ENCODE results near the gene HTT.

Gene HTT

GRCh38 chr4:3229964-3230363, 155.5 kb downstream of the HTT start:
- Histone ChIP-seq H3K4me1 (ENCODE audit: control insufficient read depth, insufficient read depth, low read length, poor library complexity, severe bottlenecking) (peaks cover 9% of the 10 kb centered on the region), H3K27ac (ENCODE audit: low read depth, low read length, severe bottlenecking) (no peak overlapping the region), H3K4me3 (ENCODE audit: extremely low read depth, insufficient read depth, low read length, poor library complexity, severe bottlenecking) (no peak overlapping the region), H3K36me3 (ENCODE audit: control insufficient read depth, insufficient read depth, low read length) (peaks cover 83% of the 10 kb centered on the region), H3K9me3 (ENCODE audit: control insufficient read depth, low read length) (no peaks in the 10 kb centered on the region)
- 98% methylated on average over 14 to 17 of the region's 17 CpGs for WGBS, 2 experiments (ENCODE audit: insufficient coverage in 2 of 2)

GRCh38 chr4:3231471-3231870, 157.0 kb downstream of the HTT start:
- H3K4me3 ChIP-seq (ENCODE audit: extremely low read depth, insufficient read depth, low read length, poor library complexity, severe bottlenecking), result no peak overlapping the region
- WGBS, 2 experiments (ENCODE audit: insufficient coverage in 2 of 2), result 91 to 95% methylated on average over 8 of the region's 9 CpGs
- peaks cover 9% of the 10 kb centered on the region for H3K4me1 ChIP-seq (ENCODE audit: control insufficient read depth, insufficient read depth, low read length, poor library complexity, severe bottlenecking)
- no peak overlapping the region for H3K27ac ChIP-seq (ENCODE audit: low read depth, low read length, severe bottlenecking)
- H3K9me3 ChIP-seq (ENCODE audit: control insufficient read depth, low read length), result no peaks in the 10 kb centered on the region
- H3K36me3 ChIP-seq (ENCODE audit: control insufficient read depth, insufficient read depth, low read length), result peaks cover 85% of the 10 kb centered on the region

GRCh38 chr4:3232001-3232400, 157.5 kb downstream of the HTT start:
- Histone ChIP-seq H3K27ac (ENCODE audit: low read depth, low read length, severe bottlenecking) (no peak overlapping the region), H3K4me1 (ENCODE audit: control insufficient read depth, insufficient read depth, low read length, poor library complexity, severe bottlenecking) (peaks cover 9% of the 10 kb centered on the region), H3K36me3 (ENCODE audit: control insufficient read depth, insufficient read depth, low read length) (peaks cover 85% of the 10 kb centered on the region), H3K4me3 (ENCODE audit: extremely low read depth, insufficient read depth, low read length, poor library complexity, severe bottlenecking) (no peak overlapping the region), H3K9me3 (ENCODE audit: control insufficient read depth, low read length) (no peaks in the 10 kb centered on the region)
- 95 to 98% methylated on average over 10 to 11 of the region's 16 CpGs for WGBS, 2 experiments (ENCODE audit: insufficient coverage in 2 of 2)

- H3K4me3 ChIP-seq (ENCODE audit: extremely low read depth, insufficient read depth, low read length, poor library complexity, severe bottlenecking), result no peak overlapping the region
- H3K4me1 ChIP-seq (ENCODE audit: control insufficient read depth, insufficient read depth, low read length, poor library complexity, severe bottlenecking), result peaks cover 9% of the 10 kb centered on the region
- WGBS, 2 experiments (ENCODE audit: insufficient coverage in 2 of 2), result 93 to 94% methylated on average over 15 of the region's 15 CpGs
- H3K27ac ChIP-seq (ENCODE audit: low read depth, low read length, severe bottlenecking), result no peak overlapping the region
- no peaks in the 10 kb centered on the region for H3K9me3 ChIP-seq (ENCODE audit: control insufficient read depth, low read length)
- H3K36me3 ChIP-seq (ENCODE audit: control insufficient read depth, insufficient read depth, low read length), result peaks cover 90% of the 10 kb centered on the region
Measured at GRCh38 chr4:3232871-3233271, 158.4 kb downstream of the HTT start.

- H3K27ac ChIP-seq (ENCODE audit: low read depth, low read length, severe bottlenecking), result no peak overlapping the region
- no peak overlapping the region for H3K4me3 ChIP-seq (ENCODE audit: extremely low read depth, insufficient read depth, low read length, poor library complexity, severe bottlenecking)
- H3K9me3 ChIP-seq (ENCODE audit: control insufficient read depth, low read length), result no peaks in the 10 kb centered on the region
- WGBS, 2 experiments (ENCODE audit: insufficient coverage in 2 of 2), result 91 to 93% methylated on average over 15 to 21 of the region's 21 CpGs
- peaks cover 90% of the 10 kb centered on the region for H3K36me3 ChIP-seq (ENCODE audit: control insufficient read depth, insufficient read depth, low read length)
- H3K4me1 ChIP-seq (ENCODE audit: control insufficient read depth, insufficient read depth, low read length, poor library complexity, severe bottlenecking), result peaks cover 9% of the 10 kb centered on the region
Measured at GRCh38 chr4:3233391-3234071, 159.1 kb downstream of the HTT start.

GRCh38 chr4:3234171-3235029, 159.9 kb downstream of the HTT start:
- Histone ChIP-seq H3K4me1 (ENCODE audit: control insufficient read depth, insufficient read depth, low read length, poor library complexity, severe bottlenecking) (peaks cover 9% of the 10 kb centered on the region), H3K9me3 (ENCODE audit: control insufficient read depth, low read length) (no peaks in the 10 kb centered on the region), H3K27ac (ENCODE audit: low read depth, low read length, severe bottlenecking) (no peak overlapping the region), H3K36me3 (ENCODE audit: control insufficient read depth, insufficient read depth, low read length) (peaks cover 89% of the 10 kb centered on the region), H3K4me3 (ENCODE audit: extremely low read depth, insufficient read depth, low read length, poor library complexity, severe bottlenecking) (no peak overlapping the region)
- 95 to 96% methylated on average over 22 of the region's 23 CpGs for WGBS, 2 experiments (ENCODE audit: insufficient coverage in 2 of 2)

- WGBS, 2 experiments (ENCODE audit: insufficient coverage in 2 of 2), result 90 to 96% methylated on average over 12 to 14 of the region's 14 CpGs
- Histone ChIP-seq H3K27ac (ENCODE audit: low read depth, low read length, severe bottlenecking) (no peak overlapping the region), H3K9me3 (ENCODE audit: control insufficient read depth, low read length) (no peaks in the 10 kb centered on the region), H3K4me3 (ENCODE audit: extremely low read depth, insufficient read depth, low read length, poor library complexity, severe bottlenecking) (no peak overlapping the region), H3K4me1 (ENCODE audit: control insufficient read depth, insufficient read depth, low read length, poor library complexity, severe bottlenecking) (peaks cover 9% of the 10 kb centered on the region), H3K36me3 (ENCODE audit: control insufficient read depth, insufficient read depth, low read length) (peaks cover 89% of the 10 kb centered on the region)
Measured at GRCh38 chr4:3235030-3235345, 160.5 kb downstream of the HTT start.

GRCh38 chr4:3235581-3235980, 161.1 kb downstream of the HTT start:
- H3K9me3 ChIP-seq (ENCODE audit: control insufficient read depth, low read length), result no peaks in the 10 kb centered on the region
- 90 to 92% methylated on average over 11 of the region's 11 CpGs for WGBS, 2 experiments (ENCODE audit: insufficient coverage in 2 of 2)
- no peak overlapping the region for H3K4me3 ChIP-seq (ENCODE audit: extremely low read depth, insufficient read depth, low read length, poor library complexity, severe bottlenecking)
- peaks cover 9% of the 10 kb centered on the region for H3K4me1 ChIP-seq (ENCODE audit: control insufficient read depth, insufficient read depth, low read length, poor library complexity, severe bottlenecking)
- no peak overlapping the region for H3K27ac ChIP-seq (ENCODE audit: low read depth, low read length, severe bottlenecking)
- peaks cover 87% of the 10 kb centered on the region for H3K36me3 ChIP-seq (ENCODE audit: control insufficient read depth, insufficient read depth, low read length)

- Histone ChIP-seq H3K4me1 (ENCODE audit: control insufficient read depth, insufficient read depth, low read length, poor library complexity, severe bottlenecking) (peaks cover 9% of the 10 kb centered on the region), H3K4me3 (ENCODE audit: extremely low read depth, insufficient read depth, low read length, poor library complexity, severe bottlenecking) (no peak overlapping the region), H3K36me3 (ENCODE audit: control insufficient read depth, insufficient read depth, low read length) (peaks cover 86% of the 10 kb centered on the region), H3K27ac (ENCODE audit: low read depth, low read length, severe bottlenecking) (no peak overlapping the region), H3K9me3 (ENCODE audit: control insufficient read depth, low read length) (no peaks in the 10 kb centered on the region)
- WGBS, 2 experiments (ENCODE audit: insufficient coverage in 2 of 2), result 93 to 96% methylated on average over 3 to 7 of the region's 9 CpGs
Measured at GRCh38 chr4:3236326-3236878, 161.9 kb downstream of the HTT start.

GRCh38 chr4:3237266-3237665, 162.8 kb downstream of the HTT start:
- Histone ChIP-seq H3K4me1 (ENCODE audit: control insufficient read depth, insufficient read depth, low read length, poor library complexity, severe bottlenecking) (peaks cover 9% of the 10 kb centered on the region), H3K4me3 (ENCODE audit: extremely low read depth, insufficient read depth, low read length, poor library complexity, severe bottlenecking) (no peak overlapping the region), H3K27ac (ENCODE audit: low read depth, low read length, severe bottlenecking) (no peak overlapping the region), H3K9me3 (ENCODE audit: control insufficient read depth, low read length) (no peaks in the 10 kb centered on the region), H3K36me3 (ENCODE audit: control insufficient read depth, insufficient read depth, low read length) (peaks cover 78% of the 10 kb centered on the region)
- WGBS, 2 experiments (ENCODE audit: insufficient coverage in 2 of 2), result 92% methylated on average over 19 of the region's 19 CpGs
